H9 (cell line): Measurements from ENCODE around the gene CSMD2. TPM values are rescaled to one million over a fixed set of nuclear protein-coding genes. Genes with fewer than 3 reads are reported as not detected.

Experiments used
- DNase-seq: peaks from one replicate; pipeline ENCODE4 v3.0.0-alpha.2; 2017
- H2AFZ ChIP-seq: one replicate; pipeline ENCODE4 v1.6.1; 2013; ENCODE audit warnings: mild to moderate bottlenecking, low read length, control low read depth, moderate library complexity
- H2AK5ac ChIP-seq: 2 replicates; pipeline ENCODE4 v1.6.1; 2013; ENCODE audit warnings: low read length, control low read depth, mixed read lengths; ENCODE audit not compliant: insufficient read length
- H2BK120ac ChIP-seq: one replicate; pipeline ENCODE4 v1.6.1; 2013; ENCODE audit warnings: low read depth, mild to moderate bottlenecking, low read length, control low read depth, inconsistent platforms; ENCODE audit not compliant: poor library complexity, severe bottlenecking
- H2BK12ac ChIP-seq: 2 replicates; pipeline ENCODE4 v1.6.1; 2013; ENCODE audit warnings: low read length, control low read depth, mixed read lengths, low read depth; ENCODE audit not compliant: insufficient read length
- H2BK15ac ChIP-seq: 2 replicates; pipeline ENCODE4 v1.6.1; 2013; ENCODE audit warnings: low read depth, low read length, control low read depth
- H2BK20ac ChIP-seq: one replicate; pipeline ENCODE4 v1.6.1; 2013; ENCODE audit warnings: low read depth, mild to moderate bottlenecking, low read length, control low read depth, inconsistent platforms; ENCODE audit not compliant: poor library complexity, severe bottlenecking
- H2BK5ac ChIP-seq: 2 replicates; pipeline ENCODE4 v1.6.1; 2013; ENCODE audit warnings: low read length, control low read depth, mixed read lengths; ENCODE audit not compliant: insufficient read length
- H3K14ac ChIP-seq: 2 replicates; pipeline ENCODE4 v1.6.1; 2013; ENCODE audit warnings: low read length, control low read depth; ENCODE audit not compliant: insufficient read depth
- H3K18ac ChIP-seq: 2 replicates; pipeline ENCODE4 v1.6.1; 2013; ENCODE audit warnings: low read depth, mild to moderate bottlenecking, mixed read lengths, low read length, control low read depth; ENCODE audit not compliant: insufficient read length
- H3K23ac ChIP-seq: 2 replicates; pipeline ENCODE4 v1.6.1; 2013; ENCODE audit warnings: low read length, control low read depth, mixed read lengths, low read depth; ENCODE audit not compliant: insufficient read length
- H3K23me2 ChIP-seq: 2 replicates; pipeline ENCODE4 v1.6.1; 2013; ENCODE audit warnings: low read depth, mild to moderate bottlenecking, mixed read lengths, low read length, control low read depth; ENCODE audit not compliant: insufficient read length, poor library complexity, severe bottlenecking
- H3K27ac ChIP-seq: 2 replicates; pipeline ENCODE4 v1.5.1; 2013; ENCODE audit warnings: low read length, control low read depth, mixed read lengths, low read depth; ENCODE audit not compliant: insufficient read length
- H3K27me3 ChIP-seq: 2 replicates; pipeline ENCODE4 v1.6.1; 2013; ENCODE audit warnings: low read length, control low read depth, inconsistent platforms; ENCODE audit not compliant: insufficient read depth
- H3K4ac ChIP-seq: 2 replicates; pipeline ENCODE4 v1.6.1; 2013; ENCODE audit warnings: low read depth, mild to moderate bottlenecking, control low read depth, inconsistent platforms, low read length, moderate library complexity
- H3K4me1 ChIP-seq: 2 replicates; pipeline ENCODE4 v1.6.1; 2013; ENCODE audit warnings: low read length, control low read depth, inconsistent platforms; ENCODE audit not compliant: insufficient read depth
- H3K4me2 ChIP-seq: 2 replicates; pipeline ENCODE4 v1.6.1; 2013; ENCODE audit warnings: low read length, control low read depth, mixed read lengths; ENCODE audit not compliant: insufficient read length, insufficient read depth
- H3K56ac ChIP-seq: 2 replicates; pipeline ENCODE4 v1.6.1; 2013; ENCODE audit warnings: low read depth, mild to moderate bottlenecking, mixed read lengths, low read length, control low read depth; ENCODE audit not compliant: insufficient read length
- H3K79me1 ChIP-seq: 2 replicates; pipeline ENCODE4 v1.6.1; 2013; ENCODE audit warnings: low read depth, mild to moderate bottlenecking, moderate library complexity, low read length, control low read depth, inconsistent platforms; ENCODE audit not compliant: insufficient read depth, poor library complexity, severe bottlenecking
- H3K79me2 ChIP-seq: 2 replicates; pipeline ENCODE4 v1.6.1; 2013; ENCODE audit warnings: low read length, control low read depth, inconsistent platforms; ENCODE audit not compliant: insufficient read depth
- H3K9ac ChIP-seq: 2 replicates; pipeline ENCODE4 v1.6.1; 2013; ENCODE audit warnings: low read length, control low read depth, mixed read lengths; ENCODE audit not compliant: insufficient read length; ENCODE audit errors: extremely low read depth
- H3K9me3 ChIP-seq: one replicate; pipeline ENCODE4 v1.6.1; 2013; ENCODE audit warnings: low read depth, low read length, inconsistent platforms; ENCODE audit not compliant: control insufficient read depth
- H3T11ph ChIP-seq: one replicate; pipeline ENCODE4 v1.6.1; 2013; ENCODE audit warnings: mild to moderate bottlenecking, low read length, control low read depth, inconsistent platforms
- H4K20me1 ChIP-seq: one replicate; pipeline ENCODE4 v1.6.1; 2013; ENCODE audit not compliant: control insufficient read depth, insufficient read length, insufficient read depth
- H4K5ac ChIP-seq: 2 replicates; pipeline ENCODE4 v1.6.1; 2013; ENCODE audit warnings: low read depth, mild to moderate bottlenecking, mixed read lengths, low read length, control low read depth; ENCODE audit not compliant: insufficient read length
- H4K8ac ChIP-seq: replicated peaks from 2 replicates; pipeline ENCODE4 v1.6.1; 2013; ENCODE audit warnings: low read length, control low read depth, mixed read lengths, low read depth; ENCODE audit not compliant: insufficient read length
- H4K91ac ChIP-seq: 2 replicates; pipeline ENCODE4 v1.6.1; 2013; ENCODE audit warnings: low read depth, mild to moderate bottlenecking, moderate library complexity, mixed read lengths, low read length, control low read depth; ENCODE audit not compliant: insufficient read length
- H3K27ac Mint-ChIP-seq, 3 experiments: 2 replicates in 2 of 3; 3 replicates in 1 of 3; pipeline ENCODE4 v1.8.0; 2020 to 2021; ENCODE audit warnings: mixed read lengths in 3 of 3, mild to moderate bottlenecking in 1 of 3, moderate library complexity in 1 of 3
- H3K27me3 Mint-ChIP-seq: 2 replicates; pipeline ENCODE4 v1.8.0; 2021; ENCODE audit warnings: low read depth, mild to moderate bottlenecking, moderate library complexity, mixed read lengths
- H3K36me3 Mint-ChIP-seq, 3 experiments: 2 replicates in 2 of 3; 3 replicates in 1 of 3; pipeline ENCODE4 v1.8.0; 2020 to 2021; ENCODE audit warnings: low read depth in 3 of 3, mixed read lengths in 3 of 3; ENCODE audit not compliant: insufficient read depth in 1 of 3
- H3K4me1 Mint-ChIP-seq, 2 experiments: 2 replicates each; pipeline ENCODE4 v1.8.0; 2020; ENCODE audit warnings: mixed read lengths in 2 of 2
- H3K4me3 Mint-ChIP-seq, 2 experiments: 2 replicates in 1 of 2; 3 replicates in 1 of 2; pipeline ENCODE4 v1.8.0; 2020 to 2021; ENCODE audit warnings: mild to moderate bottlenecking in 2 of 2, mixed read lengths in 2 of 2, moderate library complexity in 1 of 2
- H3K9me3 Mint-ChIP-seq, 2 experiments: 2 replicates in 1 of 2; 3 replicates in 1 of 2; pipeline ENCODE4 v1.8.0; 2020; ENCODE audit warnings: mild to moderate bottlenecking in 2 of 2, mixed read lengths in 2 of 2, moderate library complexity in 1 of 2
- WGBS: extraction: QIAGEN DNeasy Blood & Tissue Kit; methylation state at CpG from one replicate; pipeline ENCODE4 v1.1.7; 2013; ENCODE audit warnings: missing lambda C conversion rate, low lambda C conversion rate, mixed read lengths; ENCODE audit not compliant: insufficient read length; ENCODE audit errors: extremely low coverage; 5-methylcytosine and 5-hydroxymethylcytosine counted together
- total RNA-seq: library from RNA; stranded (reverse); gene quantifications from 2 replicates; pipeline ENCODE4 v1.2.1, GENCODE V29; 2021
- TF ChIP-seq, protein P1 (sequence below): fragments of 200-600 bp; sonication (generic); conservative IDR thresholded peaks from 3 replicates; pipeline ENCODE4 v1.8.0; 2021; ENCODE audit warnings: antibody characterized with exemption, mild to moderate bottlenecking

Gene CSMD2
- total RNA-seq, 1 experiment from 2014 or later = 6.4 TPM

- H3K36me3 Mint-ChIP-seq = peaks cover 0 to 6% (median 0%) of the 10 kb centered on the region in 3 experiments; a peak in 2 of 7 replicates
These were observed 347.0 kb downstream of the CSMD2 start for GRCh38 chr1:33818071-33818470.

More at GRCh38 chr1:33818071-33818470, 347.0 kb downstream of the CSMD2 start:
- Histone ChIP-seq H4K91ac (no peak overlapping the region), H3K79me1 (no peaks in the 10 kb centered on the region), H2AFZ (no peak overlapping the region), H3K27me3 (no peaks in the 10 kb centered on the region), H2BK20ac (no peak overlapping the region), H2BK5ac (no peak overlapping the region), H2BK120ac (no peak overlapping the region), H3K4me1 (no peaks in the 10 kb centered on the region), H2AK5ac (no peak overlapping the region), H3K4ac (no peak overlapping the region), H3K23ac (no peak overlapping the region), H2BK12ac (no peak overlapping the region), H3K4me2 (no peak overlapping the region), H3K56ac (no peak overlapping the region), H3K27ac (no peak overlapping the region), H3T11ph (no peak overlapping the region), H3K9me3 (no peaks in the 10 kb centered on the region), H4K8ac (no peak overlapping the region), H3K79me2 (no peaks in the 10 kb centered on the region), H3K18ac (no peak overlapping the region), H2BK15ac (no peak overlapping the region), H4K20me1 (no peaks in the 10 kb centered on the region), H3K14ac (no peak overlapping the region), H4K5ac (no peak overlapping the region), H3K9ac (no peak overlapping the region), H3K23me2 (no peaks in the 10 kb centered on the region)
- Mint-ChIP-seq H3K27ac (no peak overlapping the region), H3K4me3 (no peak overlapping the region), H3K9me3 (no peaks in the 10 kb centered on the region), H3K27me3 (no peaks in the 10 kb centered on the region; the same call in none of the 2 replicates), H3K4me1 (peaks cover 0 to 2% of the 10 kb centered on the region in 2 experiments; a peak in 1 of 4 replicates)
- TF ChIP-seq, protein P1, sequence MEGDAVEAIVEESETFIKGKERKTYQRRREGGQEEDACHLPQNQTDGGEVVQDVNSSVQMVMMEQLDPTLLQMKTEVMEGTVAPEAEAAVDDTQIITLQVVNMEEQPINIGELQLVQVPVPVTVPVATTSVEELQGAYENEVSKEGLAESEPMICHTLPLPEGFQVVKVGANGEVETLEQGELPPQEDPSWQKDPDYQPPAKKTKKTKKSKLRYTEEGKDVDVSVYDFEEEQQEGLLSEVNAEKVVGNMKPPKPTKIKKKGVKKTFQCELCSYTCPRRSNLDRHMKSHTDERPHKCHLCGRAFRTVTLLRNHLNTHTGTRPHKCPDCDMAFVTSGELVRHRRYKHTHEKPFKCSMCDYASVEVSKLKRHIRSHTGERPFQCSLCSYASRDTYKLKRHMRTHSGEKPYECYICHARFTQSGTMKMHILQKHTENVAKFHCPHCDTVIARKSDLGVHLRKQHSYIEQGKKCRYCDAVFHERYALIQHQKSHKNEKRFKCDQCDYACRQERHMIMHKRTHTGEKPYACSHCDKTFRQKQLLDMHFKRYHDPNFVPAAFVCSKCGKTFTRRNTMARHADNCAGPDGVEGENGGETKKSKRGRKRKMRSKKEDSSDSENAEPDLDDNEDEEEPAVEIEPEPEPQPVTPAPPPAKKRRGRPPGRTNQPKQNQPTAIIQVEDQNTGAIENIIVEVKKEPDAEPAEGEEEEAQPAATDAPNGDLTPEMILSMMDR = no peak
- no CpG with 5 or more reads among the region's 3 CpGs for WGBS
- DNase-seq = no peak
